Stomach (tissue), 4 donors: Measurements from ENCODE around the gene USP17L18.
"Not testable (repeated sequence)": the region's sequence is repeated elsewhere in the genome, so short reads cannot be mapped to it uniquely, and the experiment has no call there.

Experiments
- CTCF ChIP-seq, 7 experiments: fragments of 450-650 bp in 4 of 7; fragments of 200-600 bp in 3 of 7; sonication (generic) in 3 of 7; IDR thresholded peaks; one replicate each; pipeline ENCODE4 v1.5.1; 2016 to 2019; ENCODE audit warnings: antibody characterized with exemption in 7 of 7, control low read depth in 2 of 7, mild to moderate bottlenecking in 1 of 7
- POLR2AphosphoS5 ChIP-seq, 3 donors: sonication (generic); formaldehyde crosslinking; IDR thresholded peaks; one replicate each; pipeline ENCODE4 v1.6.1; 2016; ENCODE audit warnings: antibody characterized with exemption in 3 of 3

DNA sequence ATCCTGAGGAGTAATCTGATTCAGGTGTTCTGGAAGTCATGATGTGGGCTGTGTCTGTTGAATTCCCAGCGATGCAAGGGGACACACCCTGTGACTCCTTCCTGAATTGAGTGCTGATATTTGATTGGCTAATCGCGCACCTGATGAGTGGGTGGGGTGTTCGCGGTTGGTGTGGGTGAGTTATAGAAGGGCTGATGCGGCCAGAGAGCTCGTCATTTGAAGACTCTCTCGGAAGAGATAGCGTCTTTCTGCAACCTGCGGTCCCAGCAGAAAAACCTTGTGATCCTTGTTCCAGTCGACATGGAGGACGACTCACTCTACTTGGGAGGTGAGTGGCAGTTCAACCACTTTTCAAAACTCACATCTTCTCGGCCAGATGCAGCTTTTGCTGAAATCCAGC is 38.1 kb upstream of the USP17L18 start, which contains the start of gene USP17L10:
- TF ChIP-seq CTCF, POLR2AphosphoS5 (IDR thresholded peaks at IDR 0.05): not testable (repeated sequence)
